ENCODE measurements around the gene NAA16.

GRCh38 chr13:41418731-41419130 is 107.7 kb downstream of the NAA16 start:
- TF ChIP-seq, protein P1, sequence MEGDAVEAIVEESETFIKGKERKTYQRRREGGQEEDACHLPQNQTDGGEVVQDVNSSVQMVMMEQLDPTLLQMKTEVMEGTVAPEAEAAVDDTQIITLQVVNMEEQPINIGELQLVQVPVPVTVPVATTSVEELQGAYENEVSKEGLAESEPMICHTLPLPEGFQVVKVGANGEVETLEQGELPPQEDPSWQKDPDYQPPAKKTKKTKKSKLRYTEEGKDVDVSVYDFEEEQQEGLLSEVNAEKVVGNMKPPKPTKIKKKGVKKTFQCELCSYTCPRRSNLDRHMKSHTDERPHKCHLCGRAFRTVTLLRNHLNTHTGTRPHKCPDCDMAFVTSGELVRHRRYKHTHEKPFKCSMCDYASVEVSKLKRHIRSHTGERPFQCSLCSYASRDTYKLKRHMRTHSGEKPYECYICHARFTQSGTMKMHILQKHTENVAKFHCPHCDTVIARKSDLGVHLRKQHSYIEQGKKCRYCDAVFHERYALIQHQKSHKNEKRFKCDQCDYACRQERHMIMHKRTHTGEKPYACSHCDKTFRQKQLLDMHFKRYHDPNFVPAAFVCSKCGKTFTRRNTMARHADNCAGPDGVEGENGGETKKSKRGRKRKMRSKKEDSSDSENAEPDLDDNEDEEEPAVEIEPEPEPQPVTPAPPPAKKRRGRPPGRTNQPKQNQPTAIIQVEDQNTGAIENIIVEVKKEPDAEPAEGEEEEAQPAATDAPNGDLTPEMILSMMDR (IDR thresholded peaks at IDR 0.05; ENCODE audit: poor library complexity): no peak
- TF ChIP-seq EZH2 (IDR thresholded peaks at IDR 0.05; ENCODE audit: borderline replicate concordance): no peak
- TF ChIP-seq EZH2phosphoT487 (IDR thresholded peaks at IDR 0.05; ENCODE audit: low read depth, severe bottlenecking, unreplicated experiment): no peak
